MM.1S (cell line): ENCODE results near the gene AP3D1.

ENCODE experiments used
- DNase-seq: peaks from one replicate; pipeline ENCODE4 v3.0.0-alpha.2; 2015
- H2AFZ ChIP-seq: fragments of 300-600 bp; sonication (generic); 2 replicates; pipeline ENCODE4 v1.6.0; 2016; ENCODE audit warnings: antibody characterized with exemption, low read length
- H3F3A ChIP-seq: fragments of 300-600 bp; sonication (generic); 2 replicates; pipeline ENCODE4 v1.6.1; 2016; ENCODE audit warnings: mild to moderate bottlenecking, antibody characterized with exemption, low read length, moderate library complexity, mixed read lengths; ENCODE audit not compliant: insufficient read depth
- H3K27ac ChIP-seq: fragments of 300-600 bp; sonication (generic); 2 replicates; pipeline ENCODE4 v1.5.1; 2016; ENCODE audit warnings: mild to moderate bottlenecking, low read length
- H3K27me3 ChIP-seq: fragments of 300-600 bp; sonication (generic); replicated peaks from 2 replicates; pipeline ENCODE4 v1.6.0; 2016; ENCODE audit warnings: low read length; ENCODE audit not compliant: insufficient read depth
- H3K36me3 ChIP-seq: fragments of 300-600 bp; sonication (generic); replicated peaks from 2 replicates; pipeline ENCODE4 v1.6.1; 2016; ENCODE audit warnings: mild to moderate bottlenecking, low read length, mixed read lengths; ENCODE audit not compliant: insufficient read depth
- H3K4me1 ChIP-seq: fragments of 300-600 bp; sonication (generic); 2 replicates; pipeline ENCODE4 v1.6.1; 2016; ENCODE audit warnings: low read length, mixed read lengths
- H3K4me2 ChIP-seq: fragments of 300-600 bp; sonication (generic); 2 replicates; pipeline ENCODE4 v1.6.0; 2016; ENCODE audit warnings: low read depth, low read length
- H3K4me3 ChIP-seq: fragments of 300-600 bp; sonication (generic); 2 replicates; pipeline ENCODE4 v1.5.1; 2016; ENCODE audit warnings: low read length, mixed read lengths
- H3K79me2 ChIP-seq: fragments of 300-600 bp; sonication (generic); 2 replicates; pipeline ENCODE4 v1.6.1; 2016; ENCODE audit warnings: mixed run types, low read length, mixed read lengths
- H3K9ac ChIP-seq: fragments of 300-600 bp; sonication (generic); 2 replicates; pipeline ENCODE4 v1.6.1; 2016; ENCODE audit warnings: low read length, mixed read lengths
- H3K9me2 ChIP-seq: fragments of 300-600 bp; sonication (generic); replicated peaks from 2 replicates; pipeline ENCODE4 v1.6.1; 2016; ENCODE audit warnings: mild to moderate bottlenecking, low read length, mixed read lengths; ENCODE audit not compliant: insufficient read depth
- H3K9me3 ChIP-seq: fragments of 300-600 bp; sonication (generic); replicated peaks from 2 replicates; pipeline ENCODE4 v1.6.1; 2016; ENCODE audit warnings: mild to moderate bottlenecking, low read length, mixed read lengths; ENCODE audit not compliant: insufficient read depth
- H4K20me1 ChIP-seq: fragments of 300-600 bp; sonication (generic); 2 replicates; pipeline ENCODE4 v1.6.1; 2016; ENCODE audit warnings: mild to moderate bottlenecking, low read length, moderate library complexity, mixed read lengths; ENCODE audit not compliant: insufficient read depth
- CTCF ChIP-seq: fragments of 300-600 bp; sonication (generic); IDR thresholded peaks from 2 replicates; pipeline ENCODE4 v1.5.1; 2016; ENCODE audit warnings: antibody characterized with exemption, low read length, mixed read lengths
- EZH2 ChIP-seq: fragments of 300-600 bp; sonication (generic); optimal IDR thresholded peaks from 2 replicates; pipeline ENCODE3; 2017; ENCODE audit warnings: low read depth, mild to moderate bottlenecking, antibody characterized with exemption, low read length, mixed read lengths
- EZH2phosphoT487 ChIP-seq: fragments of 300-600 bp; sonication (generic); IDR thresholded peaks from 2 replicates; pipeline ENCODE4 v1.6.1; 2018; ENCODE audit warnings: antibody characterized with exemption, low read length

Gene AP3D1

GRCh38 chr19:2053601-2054389 is 97.6 kb downstream of the AP3D1 start:
- H4K20me1 ChIP-seq, result peaks cover 8% of the 10 kb centered on the region; the same call in 1 of the 2 replicates
- H3K9me3 ChIP-seq, result no peaks in the 10 kb centered on the region
- no peak overlapping the region for H3K9ac ChIP-seq
- H2AFZ ChIP-seq, result no peak overlapping the region
- DNase-seq, result no peak
- no peak overlapping the region for H3K4me3 ChIP-seq
- TF ChIP-seq CTCF (no peak), EZH2 (no peak), EZH2phosphoT487 (no peak)
- H3K4me1 ChIP-seq, result peaks cover 32% of the 10 kb centered on the region
- no peaks in the 10 kb centered on the region for H3K36me3 ChIP-seq
- peaks cover 12% of the 10 kb centered on the region; the same call in 1 of the 2 replicates for H3F3A ChIP-seq
- H3K27me3 ChIP-seq, result no peaks in the 10 kb centered on the region
- H3K27ac ChIP-seq, result no peak overlapping the region
- no peak overlapping the region for H3K4me2 ChIP-seq
- H3K79me2 ChIP-seq, result peaks cover 20% of the 10 kb centered on the region
- H3K9me2 ChIP-seq, result no peaks in the 10 kb centered on the region

- Histone ChIP-seq H3K27ac (peak overlapping the region; percentile 19; the same call in 1 of the 2 replicates), H2AFZ (peak overlapping the region; percentile 90), H3K9me2 (no peaks in the 10 kb centered on the region), H3K36me3 (no peaks in the 10 kb centered on the region), H3K9me3 (no peaks in the 10 kb centered on the region), H3K79me2 (peaks cover 37% of the 10 kb centered on the region), H4K20me1 (peaks cover 10% of the 10 kb centered on the region; the same call in 1 of the 2 replicates), H3F3A (0 out of 2 replicates have a peak, but pooled peaks cover 8% of the 10 kb centered on the region), H3K4me3 (peak overlapping the region; percentile 70), H3K9ac (peak overlapping the region; percentile 64), H3K27me3 (no peaks in the 10 kb centered on the region), H3K4me1 (peaks cover 32% of the 10 kb centered on the region), H3K4me2 (peak overlapping the region; percentile 99)
- DNase-seq, result no peak
- TF ChIP-seq EZH2phosphoT487 (no peak), CTCF (no peak), EZH2 (no peak)
These were observed 99.3 kb downstream of the AP3D1 start for GRCh38 chr19:2051773-2052704.

GRCh38 chr19:2050991-2051772 is 100.2 kb downstream of the AP3D1 start, which contains the start of gene MKNK2:
Gene MKNK2 (minus strand): TSS chr19:2051244. CDS start chr19:2050851, 393 bp downstream.
- peaks cover 10% of the 10 kb centered on the region; the same call in 1 of the 2 replicates for H4K20me1 ChIP-seq
- peak within 1 kb of the TSS; percentile 51; the same call in 1 of the 2 replicates for H3K27ac ChIP-seq
- no peaks in the 10 kb centered on the region for H3K9me3 ChIP-seq
- no peaks in the 10 kb centered on the region for H3K27me3 ChIP-seq
- H3K4me2 ChIP-seq, result peak within 1 kb of the TSS; percentile 99
- peak within 1 kb of the TSS; percentile 90 for H2AFZ ChIP-seq
- peak within 1 kb of the TSS; percentile 89 for H3K4me3 ChIP-seq
- 0 out of 2 replicates have a peak, but pooled peaks cover 5% of the 10 kb centered on the region for H3F3A ChIP-seq
- DNase-seq, result peak; percentile 95
- peak within 1 kb of the TSS; percentile 69 for H3K9ac ChIP-seq
- no peak for TF ChIP-seq EZH2
- TF ChIP-seq CTCF, result peak; percentile 56
- peaks cover 46% of the 10 kb centered on the region for H3K79me2 ChIP-seq
- no peaks in the 10 kb centered on the region for H3K9me2 ChIP-seq
- H3K4me1 ChIP-seq, result peaks cover 26% of the 10 kb centered on the region
- no peaks in the 10 kb centered on the region for H3K36me3 ChIP-seq
